NCI-H526 (cell line): ENCODE measurements around the gene RBMY1F.
"Not testable (repeated sequence)": the region's sequence is repeated elsewhere in the genome, so short reads cannot be mapped to it uniquely, and the experiment has no call there.

Source experiments
- DNase-seq, 2 experiments: peaks; one replicate each; lab custom pipeline; 2025; lab: John Stamatoyannopoulos, UW

The RBMY1F gene

GRCh38 chrY:22182823-22183222 lies at the start of gene RBMY1F:
TSS of gene RBMY1F (minus strand) at chrY:22182923. CDS start at chrY:22180969, 1,954 bp downstream.
- DNase-seq, result not testable (repeated sequence)

- not testable (repeated sequence) for DNase-seq
Observed at GRCh38 chrY:22151144-22151543, 31.6 kb downstream of the RBMY1F start.

GRCh38 chrY:22141011-22141695 lies 41.6 kb downstream of the RBMY1F start:
- not testable (repeated sequence) for DNase-seq

- not testable (repeated sequence) for DNase-seq
Observed at GRCh38 chrY:22134719-22135118, 48.0 kb downstream of the RBMY1F start.

- not testable (repeated sequence) for DNase-seq
Observed at GRCh38 chrY:22130494-22130893, 52.2 kb downstream of the RBMY1F start.
